GM19452 (cell line): ENCODE measurements around the gene PROX1.
"Not testable (repeated sequence)": the region's sequence is repeated elsewhere in the genome, so short reads cannot be mapped to it uniquely, and the experiment has no call there.

Experiments used
- ATAC-seq: cut with Tn5 transposase; IDR thresholded peaks from one replicate; pipeline ENCODE4 v1.9.1; 2021; ENCODE audit not compliant: unreplicated experiment

PROX1 gene

GRCh38 chr1:214066936-214067335, 79.2 kb downstream of the PROX1 start:
- no peak for ATAC-seq

- no peak for ATAC-seq
Observed at GRCh38 chr1:214067397-214067796, 79.6 kb downstream of the PROX1 start.

GRCh38 chr1:214067853-214068703, 80.3 kb downstream of the PROX1 start:
- ATAC-seq, result no peak

GRCh38 chr1:214068979-214069378, 81.2 kb downstream of the PROX1 start:
- no peak for ATAC-seq

- no peak for ATAC-seq
Observed at GRCh38 chr1:214071469-214071868, 83.7 kb downstream of the PROX1 start.

- ATAC-seq, result no peak
Observed at GRCh38 chr1:214072426-214073157, 84.8 kb downstream of the PROX1 start.

GRCh38 chr1:214074477-214074876, 86.7 kb downstream of the PROX1 start:
- no peak for ATAC-seq

GRCh38 chr1:214075305-214075998, 87.7 kb downstream of the PROX1 start:
- ATAC-seq, result no peak

DNA sequence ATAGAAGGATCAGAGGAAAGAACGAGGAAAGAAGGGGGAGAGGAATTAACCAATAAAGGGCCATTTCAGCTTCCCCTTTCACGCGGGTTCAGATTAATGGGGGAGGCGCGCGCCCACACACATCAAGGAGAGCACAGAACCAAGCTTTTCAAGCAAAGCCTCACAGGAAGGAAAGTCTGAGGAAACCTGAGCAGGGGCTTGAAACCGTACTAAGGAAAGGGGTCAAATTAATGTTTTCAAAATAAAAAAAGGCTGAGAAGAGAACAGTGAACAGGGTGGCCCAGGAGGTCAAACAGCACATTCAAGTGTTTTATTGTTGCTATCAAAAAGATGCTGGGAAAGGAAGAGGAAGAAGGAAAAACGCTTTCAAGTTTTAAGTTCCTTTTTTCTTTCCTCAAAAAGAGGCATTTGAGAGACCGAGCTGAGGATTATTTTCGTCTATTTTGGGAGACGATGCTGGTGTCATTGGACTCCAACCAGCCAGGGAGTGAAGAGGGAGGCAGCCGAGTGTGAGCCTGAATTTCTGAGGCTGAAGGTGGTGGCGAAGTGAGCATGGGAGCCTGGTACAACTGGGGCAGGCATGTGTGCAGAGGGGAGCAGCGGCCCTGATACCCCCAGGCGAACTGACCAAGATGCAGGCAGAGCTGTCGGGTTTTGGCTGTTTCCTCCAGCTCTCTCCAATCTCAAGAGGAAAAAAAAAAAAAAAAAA, 88.4 kb downstream of the PROX1 start:
- no peak for ATAC-seq

DNA sequence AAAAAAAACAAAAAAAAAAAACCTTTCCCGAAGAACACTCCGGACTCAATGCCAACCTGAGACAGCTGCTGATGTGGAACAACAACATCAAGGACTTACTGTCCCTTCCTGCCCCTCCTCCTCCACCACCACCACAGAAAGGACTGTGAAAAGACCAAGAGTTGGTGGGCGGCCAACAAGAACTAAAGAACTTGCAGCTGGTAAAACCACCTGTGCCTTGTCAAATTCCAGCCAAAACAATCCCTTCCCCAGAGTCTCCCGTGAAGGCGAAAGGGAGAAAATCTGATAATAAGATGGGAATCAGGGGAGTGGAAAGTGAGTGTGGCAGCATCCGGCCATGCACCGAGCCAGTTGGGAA, 88.9 kb downstream of the PROX1 start:
- no peak for ATAC-seq

DNA sequence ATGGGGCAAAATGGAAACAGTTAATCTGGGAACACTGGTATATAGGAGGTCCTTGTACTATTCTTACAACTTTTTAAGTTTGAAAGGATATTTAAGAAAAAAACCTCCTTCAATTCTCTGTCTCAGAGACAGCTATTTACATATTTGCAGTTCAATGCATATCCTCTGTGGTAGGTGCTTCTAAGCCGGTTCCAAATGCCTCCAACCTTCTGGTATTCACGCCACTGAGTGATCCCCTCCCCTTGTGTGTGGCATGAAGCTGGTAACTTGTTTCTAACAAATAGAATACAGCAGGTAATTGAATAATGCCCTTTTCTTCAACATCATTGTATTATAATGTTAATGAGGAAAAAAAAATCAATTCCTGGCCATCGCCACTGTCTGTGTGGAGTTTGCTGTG, 91.2 kb downstream of the PROX1 start:
- no peak for ATAC-seq

- no peak for ATAC-seq
Observed at GRCh38 chr1:214085325-214085724, 97.6 kb downstream of the PROX1 start.

- ATAC-seq, result no peak
Observed at GRCh38 chr1:214086945-214087344, 99.2 kb downstream of the PROX1 start.

DNA sequence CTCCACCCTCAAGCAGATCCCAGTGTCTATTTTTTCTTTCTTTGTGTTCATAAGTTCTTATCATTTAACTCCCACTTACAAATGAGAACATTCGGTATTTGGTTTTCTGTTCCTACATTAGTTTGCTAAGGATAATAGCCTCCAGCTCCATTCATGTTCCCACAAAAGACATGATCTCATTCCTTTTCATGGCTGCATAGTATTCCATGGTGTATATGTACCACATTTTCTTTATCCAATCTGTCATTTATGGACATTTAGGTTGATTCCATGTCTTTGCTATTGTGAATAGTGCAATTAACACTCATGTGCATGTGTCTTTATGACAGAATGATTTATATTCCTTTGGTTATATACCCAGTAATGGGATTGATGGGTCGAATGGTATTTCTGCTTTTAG, 101.2 kb downstream of the PROX1 start:
- not testable (repeated sequence) for ATAC-seq
